Liver (tissue), 3 donors: ENCODE results near the gene PAXX.

ENCODE experiments used
- CTCF ChIP-seq: fragments of 150-350 bp; IDR thresholded peaks from 2 replicates; pipeline ENCODE4 v1.5.1; 2017; ENCODE audit warnings: improper control_type of control experiment, low read depth, low read length; ENCODE audit not compliant: missing input control
- NR2F2 ChIP-seq: IDR thresholded peaks from 2 replicates; pipeline ENCODE4 v1.6.1; 2016; ENCODE audit warnings: antibody characterized with exemption
- RAD21 ChIP-seq, 2 donors: IDR thresholded peaks; 2 replicates each; pipeline ENCODE4 v1.6.1; 2016; ENCODE audit warnings: antibody characterized with exemption in 2 of 2, mild to moderate bottlenecking in 2 of 2
- TAF1 ChIP-seq: conservative IDR thresholded peaks from 2 replicates; pipeline ENCODE4 v1.6.1; 2016; ENCODE audit warnings: antibody characterized with exemption, mild to moderate bottlenecking
- donor health status: healthy.
- donor health status: healthy.

GRCh38 chr9:137017071-137017470 lies 24.8 kb downstream of the PAXX start:
- TF ChIP-seq CTCF, result no peak
- TF ChIP-seq RAD21 (IDR thresholded peaks at IDR 0.05), result no peak
- TF ChIP-seq TAF1, result no peak
- TF ChIP-seq NR2F2, result no peak
